ENCODE results near the gene ACSL1. TPM values are rescaled to one million over a fixed set of nuclear protein-coding genes. Genes with fewer than 3 reads are reported as not detected.

Gene ACSL1
- total RNA-seq, 4 donors from 2014 or later: 43.5 to 136 (median 52.0) TPM

DNA sequence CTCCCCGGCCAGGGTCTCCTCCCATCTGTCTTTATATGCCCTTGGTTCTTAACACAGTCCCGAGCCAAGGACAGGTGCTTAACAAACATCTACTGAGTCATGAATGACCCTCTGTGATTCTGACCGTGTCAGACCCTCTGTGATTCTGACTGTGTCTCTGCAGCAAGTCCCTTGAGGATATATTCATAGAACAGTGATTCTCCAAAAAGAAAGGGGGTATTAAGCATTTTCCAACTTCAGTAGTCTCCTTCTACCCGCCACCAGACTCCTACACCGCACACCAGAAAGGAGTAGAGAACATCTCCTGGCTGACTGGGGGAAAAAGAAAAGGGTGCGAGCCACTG lies 13.6 kb downstream of the ACSL1 start:
- TF ChIP-seq EP300 (IDR thresholded peaks at IDR 0.05) (no peak), POLR2AphosphoS5 (IDR thresholded peaks at IDR 0.05) (no peak), POLR2A (IDR thresholded peaks at IDR 0.05; ENCODE audit: low read depth) (no peak)
- TF ChIP-seq, protein P1, sequence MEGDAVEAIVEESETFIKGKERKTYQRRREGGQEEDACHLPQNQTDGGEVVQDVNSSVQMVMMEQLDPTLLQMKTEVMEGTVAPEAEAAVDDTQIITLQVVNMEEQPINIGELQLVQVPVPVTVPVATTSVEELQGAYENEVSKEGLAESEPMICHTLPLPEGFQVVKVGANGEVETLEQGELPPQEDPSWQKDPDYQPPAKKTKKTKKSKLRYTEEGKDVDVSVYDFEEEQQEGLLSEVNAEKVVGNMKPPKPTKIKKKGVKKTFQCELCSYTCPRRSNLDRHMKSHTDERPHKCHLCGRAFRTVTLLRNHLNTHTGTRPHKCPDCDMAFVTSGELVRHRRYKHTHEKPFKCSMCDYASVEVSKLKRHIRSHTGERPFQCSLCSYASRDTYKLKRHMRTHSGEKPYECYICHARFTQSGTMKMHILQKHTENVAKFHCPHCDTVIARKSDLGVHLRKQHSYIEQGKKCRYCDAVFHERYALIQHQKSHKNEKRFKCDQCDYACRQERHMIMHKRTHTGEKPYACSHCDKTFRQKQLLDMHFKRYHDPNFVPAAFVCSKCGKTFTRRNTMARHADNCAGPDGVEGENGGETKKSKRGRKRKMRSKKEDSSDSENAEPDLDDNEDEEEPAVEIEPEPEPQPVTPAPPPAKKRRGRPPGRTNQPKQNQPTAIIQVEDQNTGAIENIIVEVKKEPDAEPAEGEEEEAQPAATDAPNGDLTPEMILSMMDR (IDR thresholded peaks at IDR 0.05): no peak
- intact Hi-C loops (cut with DNase I): no loop called here
- 93% methylated on average over 6 of the region's 6 CpGs for WGBS

DNA sequence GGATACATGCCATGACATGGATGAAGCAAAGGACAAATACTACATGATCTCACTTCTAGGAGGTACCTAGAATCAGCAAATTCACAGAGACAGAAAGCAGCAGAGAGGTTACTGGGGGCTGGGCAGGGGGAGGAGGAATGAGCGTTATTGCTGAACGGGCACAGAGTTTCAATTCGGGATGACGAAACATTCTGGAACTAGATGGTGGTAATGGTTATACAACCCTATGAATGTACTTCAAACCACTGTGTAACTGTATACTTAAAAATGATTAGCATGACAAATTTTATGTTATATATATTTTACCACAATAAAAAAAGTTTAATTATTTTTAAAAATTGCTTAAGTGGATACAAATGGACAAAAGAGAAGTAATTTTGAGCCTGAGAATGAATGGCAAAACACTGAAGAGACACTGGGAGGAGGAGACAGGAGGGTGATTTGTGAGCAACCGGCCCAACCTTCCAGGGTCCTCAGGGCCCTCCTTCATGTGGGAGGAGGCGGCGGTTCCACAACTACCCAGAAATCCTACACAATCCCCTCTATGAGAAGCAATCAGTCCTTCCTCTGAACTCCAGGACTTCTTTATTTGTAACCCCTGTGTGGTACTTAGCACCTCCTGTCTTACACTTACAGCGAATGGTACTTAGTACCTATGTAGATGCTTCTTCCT lies 14.1 kb downstream of the ACSL1 start:
- Histone ChIP-seq H3K27ac (replicated peaks in 1 of 4) (no peak overlapping the region), H3K27me3 (no peaks in the 10 kb centered on the region), H3K4me3 (no peak overlapping the region), H3K9me3 (no peaks in the 10 kb centered on the region), H3K4me1 (peaks cover 55 to 78% (median 57%) of the 10 kb centered on the region in 4 donors), H3K36me3 (no peaks in the 10 kb centered on the region)
- no peak for TF ChIP-seq EP300 (IDR thresholded peaks at IDR 0.05)
- TF ChIP-seq POLR2A (IDR thresholded peaks at IDR 0.05; ENCODE audit: low read depth): no peak
- TF ChIP-seq, protein P1 (IDR thresholded peaks at IDR 0.05): no peak
- TF ChIP-seq POLR2AphosphoS5 (IDR thresholded peaks at IDR 0.05): no peak
- 86% methylated on average over 8 of the region's 8 CpGs for WGBS
- intact Hi-C loops (cut with DNase I): no loop called here
- no peak for DNase-seq (ENCODE audit: extremely low spot score)

More for the DNA sequence above, 13.6 kb downstream of the ACSL1 start:
- Histone ChIP-seq H3K27ac (replicated peaks in 1 of 4) (no peak overlapping the region), H3K9me3 (no peaks in the 10 kb centered on the region), H3K27me3 (no peaks in the 10 kb centered on the region), H3K4me1 (peaks cover 51 to 75% (median 53%) of the 10 kb centered on the region in 4 donors), H3K4me3 (no peak overlapping the region), H3K36me3 (no peaks in the 10 kb centered on the region)
- no peak for DNase-seq (ENCODE audit: extremely low spot score)

DNA sequence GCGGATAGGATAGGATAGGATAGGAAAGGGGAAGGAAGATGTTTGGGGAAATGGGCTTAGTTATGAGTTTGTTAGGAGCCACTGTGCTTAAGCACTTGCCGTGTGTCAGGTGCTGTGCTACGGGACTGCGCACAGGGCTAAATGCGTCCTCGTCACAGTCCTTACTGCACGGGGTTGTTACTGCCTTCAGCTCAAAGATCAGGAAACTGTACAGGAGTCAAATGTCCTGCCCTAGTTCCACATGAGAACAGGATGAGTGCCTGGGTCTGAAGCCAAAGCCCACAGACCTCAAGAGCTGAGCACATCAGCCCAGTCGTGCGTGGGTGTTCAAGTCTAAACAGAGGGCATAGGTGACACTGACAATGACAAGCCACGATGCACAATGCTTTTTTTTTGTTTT lies 15.0 kb downstream of the ACSL1 start:
- DNase-seq (ENCODE audit: extremely low spot score): no peak
- Histone ChIP-seq H3K4me3 (no peak overlapping the region), H3K4me1 (peaks cover 59 to 78% (median 62%) of the 10 kb centered on the region in 4 donors), H3K27ac (replicated peaks in 1 of 4) (peak overlapping the region in 1 of 4 donors; percentile 7), H3K27me3 (no peaks in the 10 kb centered on the region), H3K36me3 (no peaks in the 10 kb centered on the region), H3K9me3 (no peaks in the 10 kb centered on the region)
- 85% methylated on average over 10 of the region's 10 CpGs for WGBS
- TF ChIP-seq, protein P1 (IDR thresholded peaks at IDR 0.05): no peak
- TF ChIP-seq POLR2A (IDR thresholded peaks at IDR 0.05; ENCODE audit: low read depth): no peak
- no peak for TF ChIP-seq EP300 (IDR thresholded peaks at IDR 0.05)
- TF ChIP-seq POLR2AphosphoS5 (IDR thresholded peaks at IDR 0.05): no peak
- intact Hi-C loops (cut with DNase I): no loop called here

DNA sequence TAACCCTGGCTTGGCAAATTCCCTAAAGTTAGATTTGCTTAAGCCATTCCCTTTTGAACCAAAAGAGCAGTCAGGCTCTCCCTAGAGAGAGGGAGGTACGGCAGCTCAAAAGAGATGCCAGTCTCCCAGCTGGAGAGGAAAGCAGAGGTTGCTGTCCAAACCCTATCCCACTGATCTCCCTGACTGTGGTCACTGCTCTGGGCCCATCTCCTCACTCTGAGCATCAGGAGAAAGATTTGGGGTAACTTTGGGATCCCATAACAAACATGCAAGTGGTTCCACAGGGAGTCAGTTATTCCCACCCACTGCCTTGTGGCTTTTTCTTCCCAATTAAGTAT lies 17.1 kb downstream of the ACSL1 start:
- intact Hi-C loops (cut with DNase I): no loop called here
- no peak overlapping the region for H3K4me3 ChIP-seq
- no peaks in the 10 kb centered on the region for H3K27me3 ChIP-seq
- H3K9me3 ChIP-seq: no peaks in the 10 kb centered on the region
- no peak for DNase-seq (ENCODE audit: extremely low spot score)
- TF ChIP-seq POLR2AphosphoS5 (IDR thresholded peaks at IDR 0.05) (no peak), POLR2A (IDR thresholded peaks at IDR 0.05; ENCODE audit: low read depth) (peak; percentile 49), EP300 (IDR thresholded peaks at IDR 0.05) (no peak)
- TF ChIP-seq, protein P1 (IDR thresholded peaks at IDR 0.05): no peak
- H3K4me1 ChIP-seq: peaks cover 50 to 66% (median 51%) of the 10 kb centered on the region in 4 donors
- WGBS: 50% methylated on average over 1 of the region's 1 CpG
- no peaks in the 10 kb centered on the region for H3K36me3 ChIP-seq
- peak overlapping the region in 2 of 4 donors; percentile 7 to 16 for H3K27ac ChIP-seq (replicated peaks in 1 of 4)

Data from esophagus muscularis mucosa (tissue), 4 donors.